Measurements from ENCODE around the gene FBXO11.

Gene FBXO11

GRCh38 chr2:47803363-47803762 is 102.9 kb downstream of the FBXO11 start (continued):
- no peak for TF ChIP-seq TSHZ2 (CRISPR knock-in tag; IDR thresholded peaks at IDR 0.05)

GRCh38 chr2:47801118-47801517 is 105.2 kb downstream of the FBXO11 start:
- no peak for TF ChIP-seq RARB (CRISPR knock-in tag; IDR thresholded peaks at IDR 0.05)
- no peak for TF ChIP-seq ZFP30 (CRISPR knock-in tag; IDR thresholded peaks at IDR 0.05)
- TF ChIP-seq ZNF565 (CRISPR knock-in tag; conservative IDR thresholded peaks at IDR 0.05; ENCODE audit: low read depth): no peak
- no peak for ATAC-seq

DNA sequence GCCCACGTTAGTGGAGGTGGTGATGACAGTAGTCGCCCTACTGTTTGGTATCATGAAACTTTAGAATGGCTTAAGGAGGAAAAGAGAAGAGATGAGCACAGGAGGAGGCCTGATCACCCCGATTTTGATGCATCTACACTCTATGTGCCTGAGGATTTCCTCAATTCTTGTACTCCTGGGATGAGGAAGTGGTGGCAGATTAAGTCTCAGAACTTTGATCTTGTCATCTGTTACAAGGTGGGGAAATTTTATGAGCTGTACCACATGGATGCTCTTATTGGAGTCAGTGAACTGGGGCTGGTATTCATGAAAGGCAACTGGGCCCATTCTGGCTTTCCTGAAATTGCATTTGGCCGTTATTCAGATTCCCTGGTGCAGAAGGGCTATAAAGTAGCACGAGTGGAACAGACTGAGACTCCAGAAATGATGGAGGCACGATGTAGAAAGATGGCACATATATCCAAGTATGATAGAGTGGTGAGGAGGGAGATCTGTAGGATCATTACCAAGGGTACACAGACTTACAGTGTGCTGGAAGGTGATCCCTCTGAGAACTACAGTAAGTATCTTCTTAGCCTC is 107.2 kb downstream of the FBXO11 start:
- no peak for ATAC-seq
- no peak for TF ChIP-seq POU6F1 (CRISPR knock-in tag; IDR thresholded peaks at IDR 0.05; ENCODE audit: borderline replicate concordance, low read depth)
- no peak for TF ChIP-seq GLIS3 (CRISPR knock-in tag; IDR thresholded peaks at IDR 0.05)
- TF ChIP-seq, protein P1, sequence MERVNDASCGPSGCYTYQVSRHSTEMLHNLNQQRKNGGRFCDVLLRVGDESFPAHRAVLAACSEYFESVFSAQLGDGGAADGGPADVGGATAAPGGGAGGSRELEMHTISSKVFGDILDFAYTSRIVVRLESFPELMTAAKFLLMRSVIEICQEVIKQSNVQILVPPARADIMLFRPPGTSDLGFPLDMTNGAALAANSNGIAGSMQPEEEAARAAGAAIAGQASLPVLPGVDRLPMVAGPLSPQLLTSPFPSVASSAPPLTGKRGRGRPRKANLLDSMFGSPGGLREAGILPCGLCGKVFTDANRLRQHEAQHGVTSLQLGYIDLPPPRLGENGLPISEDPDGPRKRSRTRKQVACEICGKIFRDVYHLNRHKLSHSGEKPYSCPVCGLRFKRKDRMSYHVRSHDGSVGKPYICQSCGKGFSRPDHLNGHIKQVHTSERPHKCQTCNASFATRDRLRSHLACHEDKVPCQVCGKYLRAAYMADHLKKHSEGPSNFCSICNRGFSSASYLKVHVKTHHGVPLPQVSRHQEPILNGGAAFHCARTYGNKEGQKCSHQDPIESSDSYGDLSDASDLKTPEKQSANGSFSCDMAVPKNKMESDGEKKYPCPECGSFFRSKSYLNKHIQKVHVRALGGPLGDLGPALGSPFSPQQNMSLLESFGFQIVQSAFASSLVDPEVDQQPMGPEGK (CRISPR knock-in tag; IDR thresholded peaks at IDR 0.05; ENCODE audit: borderline replicate concordance): no peak
- no peak for TF ChIP-seq CREB5 (CRISPR knock-in tag; IDR thresholded peaks at IDR 0.05; ENCODE audit: low read depth)
- no peak for TF ChIP-seq ARNTL (CRISPR knock-in tag; IDR thresholded peaks at IDR 0.05; ENCODE audit: borderline replicate concordance, low read depth)
- no peak for TF ChIP-seq TCF4 (CRISPR knock-in tag; IDR thresholded peaks at IDR 0.05; ENCODE audit: borderline replicate concordance)
- TF ChIP-seq OSR1 (CRISPR knock-in tag; IDR thresholded peaks at IDR 0.05): no peak
- TF ChIP-seq SNAI2 (CRISPR knock-in tag; IDR thresholded peaks at IDR 0.05): no peak
- TF ChIP-seq CSRNP3 (CRISPR knock-in tag; IDR thresholded peaks at IDR 0.05): no peak
- TF ChIP-seq BACH2 (CRISPR knock-in tag; IDR thresholded peaks at IDR 0.05; ENCODE audit: borderline replicate concordance): no peak
- TF ChIP-seq RARB (CRISPR knock-in tag; IDR thresholded peaks at IDR 0.05): no peak
- no peak for TF ChIP-seq CSDC2 (CRISPR knock-in tag; IDR thresholded peaks at IDR 0.05)
- no peak for TF ChIP-seq ZFP30 (CRISPR knock-in tag; IDR thresholded peaks at IDR 0.05)
- TF ChIP-seq ZNF565 (CRISPR knock-in tag; conservative IDR thresholded peaks at IDR 0.05; ENCODE audit: low read depth): no peak

- ATAC-seq: no peak
- TF ChIP-seq CSDC2 (CRISPR knock-in tag; IDR thresholded peaks at IDR 0.05): no peak
- no peak for TF ChIP-seq SNAI2 (CRISPR knock-in tag; IDR thresholded peaks at IDR 0.05)
- no peak for TF ChIP-seq ZNF70 (CRISPR knock-in tag; IDR thresholded peaks at IDR 0.05)
- TF ChIP-seq TCF4 (CRISPR knock-in tag; IDR thresholded peaks at IDR 0.05; ENCODE audit: borderline replicate concordance): no peak
- TF ChIP-seq ISL1 (CRISPR knock-in tag; IDR thresholded peaks at IDR 0.05): no peak
- TF ChIP-seq RARB (CRISPR knock-in tag; IDR thresholded peaks at IDR 0.05): no peak
- TF ChIP-seq GLIS3 (CRISPR knock-in tag; IDR thresholded peaks at IDR 0.05): no peak
- no peak for TF ChIP-seq ZFP3 (CRISPR knock-in tag; IDR thresholded peaks at IDR 0.05)
- TF ChIP-seq, protein P1 (CRISPR knock-in tag; IDR thresholded peaks at IDR 0.05; ENCODE audit: borderline replicate concordance): no peak
- no peak for TF ChIP-seq PPARA (CRISPR knock-in tag; IDR thresholded peaks at IDR 0.05; ENCODE audit: borderline replicate concordance)
- no peak for TF ChIP-seq ARNTL (CRISPR knock-in tag; IDR thresholded peaks at IDR 0.05; ENCODE audit: borderline replicate concordance, low read depth)
- no peak for TF ChIP-seq OSR1 (CRISPR knock-in tag; IDR thresholded peaks at IDR 0.05)
- TF ChIP-seq TOX (CRISPR knock-in tag; IDR thresholded peaks at IDR 0.05; ENCODE audit: borderline replicate concordance): no peak
- TF ChIP-seq ZC3H10 (CRISPR knock-in tag; IDR thresholded peaks at IDR 0.05): no peak
- no peak for TF ChIP-seq CREB5 (CRISPR knock-in tag; IDR thresholded peaks at IDR 0.05; ENCODE audit: low read depth)
- TF ChIP-seq ZFP30 (CRISPR knock-in tag; IDR thresholded peaks at IDR 0.05): no peak
Measured at GRCh38 chr2:47798631-47799030, 107.7 kb downstream of the FBXO11 start.

All from SK-N-SH treated with all-trans-retinoic acid at 6 μM for 48 hours (cell line).